NCI-H2196 treated with DMSO at 0.1 percent for 48 hours (cell line): ENCODE data around the gene NOXO1.

Experiments used
- DNase-seq: peaks from one replicate; lab custom pipeline; 2025; ENCODE audit not compliant: unreplicated experiment; lab: John Stamatoyannopoulos, UW

Gene NOXO1

DNA sequence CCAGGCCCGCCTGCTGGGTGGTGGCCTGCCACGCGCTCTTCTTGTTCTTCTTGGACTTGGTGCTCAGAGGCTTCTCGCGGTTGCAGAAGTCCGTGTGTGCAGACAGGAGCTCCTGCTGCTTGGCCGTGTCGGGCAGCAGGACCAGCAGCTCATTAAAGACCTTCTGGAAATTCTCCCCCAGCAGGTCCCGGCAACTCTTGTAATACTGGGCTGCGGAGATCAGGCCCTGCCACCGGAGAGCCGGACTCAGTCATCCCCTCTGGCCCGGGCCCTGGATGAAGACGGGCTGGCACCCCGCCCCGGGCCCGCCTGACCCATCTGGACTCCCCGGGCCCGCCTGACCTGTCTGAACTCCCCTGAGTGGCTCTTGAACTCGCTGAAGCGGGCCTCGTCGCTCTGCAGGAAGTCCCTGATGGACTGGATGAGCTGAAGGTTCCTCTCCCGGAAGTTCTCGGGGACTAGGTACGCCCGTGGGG is 17.1 kb upstream of the NOXO1 start:
- DNase-seq, result no peak

DNA sequence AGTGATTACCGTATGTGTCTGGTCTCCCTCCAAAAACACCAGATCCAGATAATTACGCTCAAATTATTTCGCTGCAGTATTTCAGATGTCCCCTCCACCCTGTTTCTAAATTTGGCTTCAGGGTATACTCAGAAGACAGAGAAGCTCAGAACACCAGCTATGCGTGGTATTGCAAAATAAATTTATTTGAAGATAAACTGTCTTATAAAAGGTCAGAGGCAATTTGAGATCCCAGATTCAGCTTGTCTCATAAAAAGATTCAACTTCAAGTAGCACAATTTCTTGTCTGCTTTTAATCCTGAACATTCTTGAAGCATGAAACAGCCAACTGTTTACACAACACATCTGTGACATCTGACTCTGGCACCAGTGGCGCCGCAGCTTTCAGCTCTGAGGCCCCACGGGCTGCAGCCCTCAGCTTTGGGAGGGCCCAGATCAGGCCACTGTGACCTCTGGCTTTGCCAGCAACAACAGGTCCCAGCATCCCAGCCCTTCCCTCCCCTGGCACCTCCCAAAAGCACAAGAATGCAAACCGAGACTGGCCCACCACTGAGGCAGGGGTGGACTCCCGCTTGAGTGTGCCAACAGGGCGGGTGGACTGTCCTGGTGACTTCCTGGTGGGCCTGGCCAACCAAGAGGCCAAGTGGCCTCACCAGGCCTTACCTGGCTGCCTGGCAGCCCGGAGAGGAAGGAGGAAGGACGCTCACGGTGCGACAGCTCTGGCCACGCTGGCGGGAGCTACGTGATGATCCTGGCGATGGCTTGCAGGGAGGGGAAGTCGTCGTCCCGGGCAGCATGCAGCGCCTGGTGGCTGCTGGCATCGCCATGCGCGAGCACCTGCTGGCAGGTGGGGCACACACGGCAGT is 16.5 kb upstream of the NOXO1 start:
- DNase-seq, result no peak

DNA sequence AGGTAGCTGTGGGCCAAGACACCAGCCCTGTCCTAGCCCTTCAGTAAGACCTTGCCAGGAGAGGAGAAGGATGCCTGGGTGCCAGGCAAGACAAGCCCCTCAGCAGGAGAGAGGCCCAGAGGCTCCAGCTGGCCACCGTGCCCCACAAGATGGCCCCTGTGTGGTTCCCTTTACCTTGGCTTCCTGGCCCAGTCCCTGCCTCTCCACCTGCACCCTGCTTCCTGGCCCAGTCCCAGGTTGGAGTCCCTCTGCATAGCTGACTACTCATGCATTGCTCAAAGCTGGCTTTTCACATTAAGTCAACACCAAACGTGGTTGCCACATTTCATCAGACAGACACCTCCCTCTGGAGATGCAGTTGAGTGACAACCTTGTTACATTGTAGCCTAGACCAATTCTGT is 12.5 kb upstream of the NOXO1 start:
- peak; percentile 30 for DNase-seq

DNA sequence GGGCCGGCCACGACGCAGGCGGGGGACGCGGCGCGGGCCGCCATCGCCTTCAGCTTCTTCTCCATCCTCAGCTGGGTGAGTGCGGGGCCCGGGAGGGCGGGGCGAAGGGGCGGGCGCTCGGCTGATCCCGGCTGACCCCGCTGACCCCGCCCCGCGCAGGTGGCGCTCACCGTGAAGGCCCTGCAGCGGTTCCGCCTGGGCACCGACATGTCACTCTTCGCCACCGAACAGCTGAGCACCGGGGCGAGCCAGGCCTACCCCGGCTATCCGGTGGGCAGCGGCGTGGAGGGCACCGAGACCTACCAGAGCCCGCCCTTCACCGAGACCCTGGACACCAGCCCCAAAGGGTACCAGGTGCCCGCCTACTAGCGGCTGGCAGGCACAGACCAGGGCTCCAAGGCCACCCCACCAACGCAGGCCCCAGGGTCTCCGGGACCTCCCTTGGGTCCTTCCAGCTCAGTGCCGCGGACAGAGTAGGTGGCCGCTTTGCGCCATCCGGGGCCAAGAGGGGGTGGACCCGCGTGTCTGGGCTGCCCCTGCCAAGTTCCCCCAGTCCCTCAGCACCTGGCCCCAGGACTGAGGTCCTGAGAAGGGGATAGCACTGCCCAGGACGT is 11.5 kb upstream of the NOXO1 start:
- DNase-seq, result no peak

DNA sequence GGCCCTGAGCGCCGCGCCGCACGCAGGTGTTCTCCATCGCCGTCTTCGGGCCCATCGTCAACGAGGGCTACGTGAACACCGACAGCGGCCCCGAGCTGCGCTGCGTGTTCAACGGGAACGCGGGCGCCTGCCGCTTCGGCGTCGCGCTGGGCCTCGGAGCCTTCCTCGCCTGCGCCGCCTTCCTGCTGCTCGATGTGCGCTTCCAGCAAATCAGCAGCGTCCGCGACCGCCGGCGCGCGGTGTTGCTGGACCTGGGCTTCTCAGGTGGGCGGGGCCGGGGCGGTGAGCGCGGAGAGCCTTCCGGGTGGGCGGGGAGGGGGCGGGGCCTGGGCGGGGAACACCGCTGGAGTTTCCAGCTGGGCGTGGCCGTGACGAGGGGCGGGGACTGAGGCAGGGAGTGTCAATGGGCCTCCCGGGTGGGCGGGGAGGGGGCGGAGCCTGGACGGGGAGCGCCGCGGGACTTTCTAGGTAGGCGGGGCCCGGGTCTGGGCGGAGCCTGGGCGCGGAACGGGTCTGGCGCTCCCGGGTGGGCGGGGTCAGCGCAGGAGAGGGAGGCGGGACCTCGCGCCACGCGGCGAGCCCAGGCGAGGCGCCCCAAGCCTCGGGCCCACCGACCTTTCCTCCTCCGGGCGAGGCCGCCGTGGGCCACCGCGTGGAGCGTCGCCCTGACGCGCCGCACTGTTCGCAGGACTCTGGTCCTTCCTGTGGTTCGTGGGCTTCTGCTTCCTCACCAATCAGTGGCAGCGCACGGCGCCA is 10.9 kb upstream of the NOXO1 start:
- no peak for DNase-seq

DNA sequence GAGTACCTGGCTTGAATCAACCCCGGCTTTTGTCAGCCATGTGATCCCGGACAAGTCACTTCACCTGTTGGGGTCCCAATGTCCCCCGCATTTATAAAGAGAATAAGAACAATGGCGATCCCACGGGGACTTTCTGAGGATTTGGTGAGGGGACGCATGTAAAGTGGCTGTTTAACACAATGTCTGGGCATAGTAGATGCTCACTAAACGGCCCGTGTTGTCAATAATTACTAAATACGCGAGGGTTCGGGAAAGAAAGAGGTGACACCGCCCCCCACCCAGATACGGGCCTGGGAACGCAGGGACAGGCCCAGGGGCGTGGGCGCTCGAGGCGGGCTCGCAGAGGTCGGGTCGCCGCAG is 10.3 kb upstream of the NOXO1 start:
- no peak for DNase-seq

DNA sequence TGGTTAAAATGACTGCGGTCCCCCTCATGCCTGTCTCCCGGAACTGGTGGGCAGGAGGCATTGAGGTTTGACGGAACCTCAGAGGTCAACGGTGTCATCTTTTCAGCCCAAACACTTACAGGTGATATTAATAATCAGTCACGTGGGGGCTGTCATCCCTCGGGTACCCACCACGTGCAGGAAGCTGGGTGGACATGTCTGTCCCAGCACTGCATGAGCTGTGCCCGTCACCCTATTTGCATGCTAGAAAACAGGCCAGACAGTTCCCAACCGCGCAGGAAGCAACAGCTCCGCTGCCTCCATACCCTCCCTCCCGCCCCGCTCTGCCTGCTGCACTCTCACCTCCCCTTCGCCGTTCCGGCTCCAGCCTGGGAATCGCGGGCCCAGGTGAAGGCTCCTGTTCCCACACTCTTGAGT is 9.9 kb upstream of the NOXO1 start:
- no peak for DNase-seq

DNA sequence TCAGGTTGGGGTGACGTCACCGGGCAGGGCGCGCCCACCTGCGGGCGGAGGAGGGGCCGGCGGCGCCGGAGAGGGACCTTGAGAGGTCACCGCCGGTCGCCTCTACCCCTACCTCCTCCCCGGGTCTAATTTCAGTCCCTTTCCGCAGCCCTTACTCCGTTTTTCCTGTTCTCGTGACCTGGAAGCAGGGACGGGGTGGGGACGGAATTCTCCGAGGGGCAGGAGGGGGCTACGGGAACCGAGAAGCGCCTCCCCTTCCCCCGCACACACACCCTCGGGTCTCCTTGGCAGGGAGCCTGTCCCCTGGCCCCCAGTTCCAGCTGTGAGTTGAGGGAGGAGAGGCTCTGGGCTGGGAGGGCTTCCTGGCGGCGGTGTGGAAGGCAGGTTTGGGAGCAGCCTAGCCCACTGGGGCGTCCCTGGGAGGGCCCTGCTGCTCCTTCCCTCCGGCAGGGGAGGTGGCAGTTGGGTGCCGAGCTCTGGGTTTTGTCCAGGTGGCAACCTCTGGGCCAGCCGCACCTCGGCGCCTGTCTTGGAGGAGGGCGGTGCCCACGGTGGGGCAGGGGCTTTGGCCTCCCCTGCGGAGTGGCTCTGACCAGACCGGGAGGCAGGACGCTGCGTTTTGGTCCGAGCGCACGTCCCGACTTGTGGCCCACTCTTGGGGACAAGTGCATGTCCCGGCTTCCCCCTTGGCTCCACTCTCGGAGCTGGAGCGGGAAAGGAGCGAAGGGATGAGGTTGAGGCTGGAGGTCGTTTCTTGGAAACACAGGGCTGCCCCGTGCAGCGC is 9.3 kb upstream of the NOXO1 start:
- DNase-seq, result peak; percentile 36

DNA sequence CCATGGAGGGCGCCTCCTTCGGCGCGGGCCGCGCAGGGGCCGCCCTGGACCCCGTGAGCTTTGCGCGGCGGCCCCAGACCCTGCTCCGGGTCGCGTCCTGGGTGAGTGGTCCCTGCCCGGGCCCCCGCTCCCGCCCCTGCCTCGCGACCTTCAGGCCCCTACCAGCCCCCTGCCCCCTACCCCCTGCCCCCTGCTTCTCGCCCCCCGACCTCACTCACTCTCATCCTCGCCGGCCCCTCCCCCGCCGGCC is 8.8 kb upstream of the NOXO1 start:
- no peak for DNase-seq

DNA sequence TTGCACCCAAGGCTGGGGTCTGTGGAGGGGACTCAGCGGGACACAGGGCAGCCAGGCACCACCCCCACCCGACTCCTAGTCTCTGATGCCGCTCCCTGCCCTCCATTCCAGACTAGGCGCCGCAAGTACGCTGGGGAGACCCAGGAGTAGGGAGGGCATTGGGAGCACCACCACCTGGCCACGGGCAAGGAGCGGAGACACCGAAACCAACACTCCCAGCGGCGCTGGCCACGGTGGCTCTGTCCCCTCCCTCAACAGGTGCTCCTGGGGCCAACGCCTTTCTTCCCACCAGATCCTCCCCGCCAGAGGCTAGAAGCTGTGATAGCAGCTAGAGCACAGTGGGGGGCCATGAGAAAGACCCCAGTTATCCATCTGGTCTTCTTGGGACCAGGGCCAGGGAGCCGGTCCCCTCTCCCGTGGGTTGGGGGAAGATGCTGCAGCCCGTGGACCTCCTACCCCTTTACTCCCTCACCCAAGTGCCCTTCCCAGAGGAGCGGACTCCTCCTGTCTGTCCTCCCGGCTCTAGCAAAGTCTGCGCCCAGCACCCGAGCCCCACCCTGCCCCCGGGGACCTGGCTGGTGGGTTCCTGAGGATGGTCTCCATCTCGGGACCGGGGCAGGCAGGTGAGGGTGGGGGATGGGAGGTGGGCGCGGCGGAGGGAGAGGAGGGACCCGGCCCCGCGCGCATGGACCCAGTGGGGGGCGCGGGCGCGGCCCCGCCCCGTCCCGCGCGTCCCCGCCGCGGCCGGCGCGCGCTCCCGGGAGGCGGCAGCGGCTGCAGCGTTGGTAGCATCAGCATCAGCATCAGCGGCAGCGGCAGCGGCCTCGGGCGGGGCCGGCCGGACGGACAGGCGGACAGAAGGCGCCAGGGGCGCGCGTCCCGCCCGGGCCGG is 8.2 kb upstream of the NOXO1 start, which contains the start of gene SYNGR3:
Gene SYNGR3 (plus strand): TSS at position 762 of the 892 bp plus-strand sequence. CDS start 133 bp downstream, outside the sequence.
- DNase-seq, result peak; percentile 15

DNA sequence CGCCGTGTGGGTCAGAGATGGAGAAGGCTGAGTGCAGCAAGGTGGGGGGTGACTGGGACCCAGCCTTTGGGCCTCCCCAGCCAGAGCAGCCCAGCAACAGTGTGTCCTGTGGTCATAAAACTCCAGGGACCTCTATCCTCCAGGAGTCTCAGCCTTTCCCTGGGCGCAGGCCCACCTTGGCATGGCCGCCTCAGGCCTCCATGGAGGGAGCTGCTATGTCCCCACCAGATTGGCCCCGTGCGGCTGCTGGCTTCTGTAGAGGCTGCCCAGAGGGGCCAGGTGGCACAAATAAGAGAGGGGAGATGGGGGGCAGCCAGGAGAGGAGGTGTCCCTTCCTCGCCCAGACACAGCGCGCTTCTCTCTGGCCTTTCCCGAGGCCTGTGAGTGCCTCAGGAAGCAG is 5.9 kb upstream of the NOXO1 start:
- no peak for DNase-seq

DNA sequence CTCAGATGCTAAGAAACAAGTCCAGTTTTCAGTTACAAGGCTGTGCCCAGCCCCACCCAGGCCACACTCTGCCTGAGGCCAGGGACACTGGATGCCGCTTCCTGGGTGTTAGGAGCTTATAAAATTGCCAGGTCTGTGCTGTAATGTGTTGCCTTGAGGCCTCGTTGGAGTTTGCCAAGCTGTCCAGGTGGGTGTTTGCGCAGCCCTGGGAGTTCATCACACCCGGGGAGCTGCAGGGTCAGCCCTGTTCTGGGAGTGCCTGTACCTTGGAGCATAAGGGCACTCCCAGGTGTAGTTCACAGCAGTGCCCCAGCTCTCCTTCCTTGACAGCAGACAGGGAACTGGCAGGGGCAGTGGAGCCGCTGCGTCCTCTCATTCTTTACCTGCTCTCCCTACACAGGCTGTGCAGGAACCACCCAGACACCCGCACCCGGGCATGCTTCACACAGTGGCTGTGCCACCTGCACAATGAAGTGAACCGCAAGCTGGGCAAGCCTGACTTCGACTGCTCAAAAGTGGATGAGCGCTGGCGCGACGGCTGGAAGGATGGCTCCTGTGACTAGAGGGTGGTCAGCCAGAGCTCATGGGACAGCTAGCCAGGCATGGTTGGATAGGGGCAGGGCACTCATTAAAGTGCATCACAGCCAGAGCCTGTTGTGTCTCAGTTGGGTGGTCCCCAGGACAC is 4.3 kb upstream of the NOXO1 start:
- DNase-seq, result no peak

DNA sequence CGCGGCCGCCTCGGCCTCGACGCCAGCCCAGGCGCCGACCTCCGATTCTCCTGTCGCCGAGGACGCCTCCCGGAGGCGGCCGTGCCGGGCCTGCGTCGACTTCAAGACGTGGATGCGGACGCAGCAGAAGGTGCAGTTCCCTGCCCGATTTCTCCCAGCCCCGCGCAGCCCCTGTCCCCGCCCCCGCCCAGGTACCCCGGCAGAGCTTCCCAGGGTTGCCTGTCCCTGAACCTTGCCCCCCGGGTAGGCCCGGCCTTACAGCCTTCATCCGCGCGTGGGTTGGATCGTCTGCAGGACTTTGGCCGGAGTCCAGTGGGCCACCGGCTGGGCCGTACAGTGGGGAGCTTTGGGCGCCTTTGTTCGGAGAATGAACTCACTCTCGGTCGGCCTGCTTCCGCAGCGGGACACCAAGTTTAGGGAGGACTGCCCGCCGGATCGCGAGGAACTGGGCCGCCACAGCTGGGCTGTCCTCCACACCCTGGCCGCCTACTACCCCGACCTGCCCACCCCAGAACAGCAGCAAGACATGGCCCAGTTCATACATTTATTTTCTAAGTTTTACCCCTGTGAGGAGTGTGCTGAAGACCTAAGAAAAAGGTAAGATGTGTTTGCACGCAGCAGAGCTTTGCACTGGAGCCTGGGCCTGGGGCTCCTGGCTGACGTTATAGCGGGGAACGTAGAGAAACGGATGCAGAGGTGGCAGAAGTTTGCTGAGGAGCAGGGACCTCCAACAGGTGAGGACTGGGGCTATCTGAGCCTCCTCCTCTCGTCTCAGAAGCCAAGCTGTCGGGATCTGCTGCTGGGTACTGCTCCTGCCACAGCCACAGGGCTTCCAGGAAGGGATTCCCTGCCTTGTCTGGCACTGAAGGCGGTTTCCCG is 3.3 kb upstream of the NOXO1 start:
- no peak for DNase-seq

DNA sequence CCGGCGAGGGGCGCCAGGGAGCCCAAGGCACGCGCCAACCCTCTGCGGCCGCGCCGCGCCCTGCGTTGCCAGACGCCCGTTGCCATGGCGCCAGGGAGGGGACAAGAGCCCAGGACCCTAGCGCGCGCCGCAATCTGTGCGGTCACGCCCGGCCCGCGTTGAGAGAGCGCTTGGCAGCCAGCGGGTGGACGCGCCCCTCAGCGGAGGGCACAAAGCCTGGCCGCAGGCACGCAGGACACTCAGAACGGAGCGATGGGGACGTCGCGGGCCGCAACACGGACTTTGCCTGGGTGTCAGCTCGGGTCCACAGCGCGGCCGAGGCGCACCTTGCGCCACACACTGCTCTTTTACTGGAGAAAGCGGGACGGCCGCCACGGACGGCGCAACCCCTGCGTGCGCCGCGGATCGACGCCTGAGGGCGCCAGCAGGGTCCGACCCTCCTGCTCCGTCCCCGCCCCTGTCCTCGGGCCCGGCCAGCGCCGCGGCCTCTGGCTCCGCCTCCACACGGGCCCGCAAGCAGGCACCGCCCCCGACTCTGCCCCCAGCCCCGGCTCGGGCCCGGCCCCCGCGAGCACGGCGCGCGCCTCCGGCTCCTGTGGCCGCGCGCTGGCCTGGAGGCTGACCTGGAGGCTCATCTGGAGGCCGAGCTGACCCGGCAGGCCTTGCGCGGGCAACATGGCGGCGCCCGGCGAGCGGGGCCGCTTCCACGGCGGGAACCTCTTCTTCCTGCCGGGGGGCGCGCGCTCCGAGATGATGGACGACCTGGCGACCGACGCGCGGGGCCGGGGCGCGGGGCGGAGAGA is 2.5 kb upstream of the NOXO1 start, which contains the start of gene GFER:
Gene GFER (plus strand): TSS at position 650 of the 803 bp plus-strand sequence. CDS start 26 bp downstream, at position 676.
- peak; percentile 86 for DNase-seq

DNA sequence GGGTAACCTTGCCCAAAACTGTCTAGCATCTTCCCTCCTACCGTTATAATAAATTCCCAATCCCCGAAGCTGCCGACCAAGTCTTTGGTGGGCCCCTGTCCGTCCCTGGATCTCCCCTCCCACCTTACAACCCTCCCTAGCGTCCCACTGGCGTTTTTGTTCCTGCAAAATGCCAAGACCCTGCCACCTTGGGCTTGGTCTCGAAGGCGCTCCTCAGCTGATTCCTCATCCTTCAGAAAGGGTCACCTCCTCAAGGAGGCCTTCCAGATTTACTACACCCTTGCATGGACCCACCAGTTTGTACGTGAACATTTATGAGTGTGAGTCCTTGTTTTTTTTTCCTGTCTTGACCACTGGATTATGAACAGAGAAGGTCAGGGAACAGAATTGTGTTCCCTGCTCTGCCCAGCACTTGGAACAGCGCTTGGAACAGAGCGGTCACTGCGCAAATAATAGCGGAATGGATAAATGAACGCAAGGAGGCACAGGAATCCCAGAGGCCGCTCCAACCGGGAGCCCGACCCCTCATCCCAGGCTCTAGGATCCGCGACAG is 1.8 kb upstream of the NOXO1 start:
- DNase-seq, result no peak

DNA sequence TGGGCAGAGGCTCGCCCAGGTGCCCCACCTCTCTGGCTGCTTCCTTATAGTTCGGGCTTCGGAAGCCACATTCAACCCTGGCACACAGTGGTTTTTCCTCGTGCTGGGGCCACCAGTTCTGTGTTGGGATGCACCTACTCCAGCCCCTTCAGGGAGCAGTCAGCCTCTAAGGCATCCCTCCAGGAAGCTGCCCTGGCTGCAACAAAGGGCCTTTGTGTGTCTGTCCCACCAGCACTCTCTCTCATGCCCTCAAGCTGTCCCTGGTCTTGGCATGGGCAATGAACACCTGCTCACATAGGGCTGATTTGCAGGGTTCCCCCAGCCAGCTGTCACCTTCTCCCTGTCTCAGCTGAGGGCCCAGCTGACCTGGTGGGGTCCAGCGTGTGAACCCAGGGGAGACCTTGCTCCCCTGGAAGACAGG is 754 bp upstream of the NOXO1 start:
- DNase-seq, result peak; percentile 80

DNA sequence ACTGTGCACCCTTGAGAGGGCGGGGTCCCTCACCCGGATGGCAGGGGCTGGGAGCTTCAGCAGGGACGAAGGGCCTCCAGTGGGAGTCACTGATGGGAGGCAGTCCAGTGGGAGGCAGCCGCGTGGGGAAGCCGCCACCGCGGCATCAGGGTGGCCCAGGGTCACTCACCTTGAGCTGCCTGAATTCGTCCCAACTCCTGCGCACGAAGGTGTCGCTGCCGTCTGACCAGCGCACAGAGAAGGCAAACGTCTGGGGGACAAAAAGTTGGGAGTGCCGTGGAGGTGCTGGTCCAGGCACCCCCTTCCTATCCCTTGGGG is 540 bp downstream of the NOXO1 start:
- DNase-seq, result no peak
